ENCODE results near the gene TNRC6A. TPM values are rescaled to one million over a fixed set of nuclear protein-coding genes. Genes with fewer than 3 reads are reported as not detected.

TNRC6A gene
- total and polyA plus RNA-seq, 2 of the 13 experiments (the other 11 are each of a cell fraction or from before 2014, with no cell fraction given): 30.9 to 43.6 TPM

- TF ChIP-seq ZBTB44 (CRISPR knock-in tag; IDR thresholded peaks at IDR 0.05): no peak
- peak; percentile 45; the same call in 1 of the 2 replicates for TF ChIP-seq GATAD1 (CRISPR knock-in tag; IDR thresholded peaks at IDR 0.05)
- no peak for TF ChIP-seq CSRNP1 (CRISPR knock-in tag; IDR thresholded peaks at IDR 0.05)
- no peak for TF ChIP-seq ZBTB4 (CRISPR knock-in tag; IDR thresholded peaks at IDR 0.05; ENCODE audit: borderline replicate concordance)
- no peak for TF ChIP-seq BHLHE40 (IDR thresholded peaks at IDR 0.05; ENCODE audit: low read length)
- TF ChIP-seq FUBP1 (CRISPR knock-in tag; IDR thresholded peaks at IDR 0.05; ENCODE audit: borderline replicate concordance): no peak
- TF ChIP-seq MIER2 (CRISPR knock-in tag; IDR thresholded peaks at IDR 0.05): peak; percentile 70; the same call in 1 of the 2 replicates
- peak; percentile 80 for TF ChIP-seq SMC3 (IDR thresholded peaks at IDR 0.05; ENCODE audit: low read length)
- no peak for TF ChIP-seq CBX1 (IDR thresholded peaks at IDR 0.05; ENCODE audit: low read depth)
- no peak for TF ChIP-seq RELA (CRISPR knock-in tag; IDR thresholded peaks at IDR 0.05)
- no peak for TF ChIP-seq HNRNPK (IDR thresholded peaks at IDR 0.05; ENCODE audit: low read depth, low read length, poor library complexity, severe bottlenecking)
- peak; percentile 39; the same call in 1 of the 2 replicates for TF ChIP-seq FOXO1 (CRISPR knock-in tag; IDR thresholded peaks at IDR 0.05)
- no peak for TF ChIP-seq FIP1L1 (IDR thresholded peaks at IDR 0.05; ENCODE audit: borderline replicate concordance, insufficient read depth, low read depth, low read length)
- TF ChIP-seq PAWR (CRISPR knock-in tag; IDR thresholded peaks at IDR 0.05; ENCODE audit: borderline replicate concordance): no peak
- no peak for TF ChIP-seq BORCS8-MEF2B (CRISPR knock-in tag; IDR thresholded peaks at IDR 0.05)
- TF ChIP-seq PATZ1 (CRISPR knock-in tag; IDR thresholded peaks at IDR 0.05): 0 out of 2 replicates have a peak, but pooled peaks have one; percentile 21
Observed at GRCh38 chr16:24834459-24835335, 105.2 kb downstream of the TNRC6A start (continued).
